GM21529 (cell line): ENCODE results near the gene GRIK4.
"Not testable (repeated sequence)": the region's sequence is repeated elsewhere in the genome, so short reads cannot be mapped to it uniquely, and the experiment has no call there.

Source experiments
- ATAC-seq: cut with Tn5 transposase; IDR thresholded peaks from one replicate; pipeline ENCODE4 v1.9.1; 2021; ENCODE audit not compliant: unreplicated experiment

The GRIK4 gene

DNA sequence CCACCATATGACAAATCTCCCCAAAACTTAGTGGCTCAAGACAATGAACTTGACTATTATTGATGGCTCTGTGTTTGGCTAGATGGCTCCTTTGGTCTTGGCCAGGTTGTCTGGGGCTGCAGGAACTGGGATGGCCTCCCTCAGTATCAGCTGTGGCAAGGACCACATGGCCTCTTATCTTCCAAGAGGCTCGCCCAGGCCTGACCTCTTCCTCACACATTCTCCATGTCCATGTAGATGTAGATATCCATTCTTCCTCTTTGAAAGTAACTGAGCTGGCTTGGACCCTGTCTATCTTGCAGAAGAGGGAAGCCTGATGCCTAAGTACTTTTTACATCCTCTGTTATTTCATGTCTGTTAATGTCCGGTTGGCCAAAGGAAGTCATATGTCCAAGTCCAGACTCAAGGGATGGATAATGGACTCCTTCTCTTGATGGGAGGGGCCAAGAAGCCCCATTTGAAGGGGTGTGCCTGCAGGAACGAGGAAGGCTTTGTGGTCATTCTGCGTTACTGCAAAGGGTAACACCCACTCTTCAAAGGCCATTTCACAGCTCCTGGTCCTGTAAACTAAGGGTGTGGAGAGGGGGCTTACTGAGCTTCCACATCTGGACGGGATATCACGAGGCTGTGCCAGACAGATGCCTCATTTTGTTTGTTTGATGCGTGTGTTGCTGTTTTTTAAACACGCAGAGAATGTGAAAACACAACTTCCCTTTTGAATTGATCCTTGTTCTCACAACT, 87.1 kb downstream of the GRIK4 start:
- no peak for ATAC-seq

DNA sequence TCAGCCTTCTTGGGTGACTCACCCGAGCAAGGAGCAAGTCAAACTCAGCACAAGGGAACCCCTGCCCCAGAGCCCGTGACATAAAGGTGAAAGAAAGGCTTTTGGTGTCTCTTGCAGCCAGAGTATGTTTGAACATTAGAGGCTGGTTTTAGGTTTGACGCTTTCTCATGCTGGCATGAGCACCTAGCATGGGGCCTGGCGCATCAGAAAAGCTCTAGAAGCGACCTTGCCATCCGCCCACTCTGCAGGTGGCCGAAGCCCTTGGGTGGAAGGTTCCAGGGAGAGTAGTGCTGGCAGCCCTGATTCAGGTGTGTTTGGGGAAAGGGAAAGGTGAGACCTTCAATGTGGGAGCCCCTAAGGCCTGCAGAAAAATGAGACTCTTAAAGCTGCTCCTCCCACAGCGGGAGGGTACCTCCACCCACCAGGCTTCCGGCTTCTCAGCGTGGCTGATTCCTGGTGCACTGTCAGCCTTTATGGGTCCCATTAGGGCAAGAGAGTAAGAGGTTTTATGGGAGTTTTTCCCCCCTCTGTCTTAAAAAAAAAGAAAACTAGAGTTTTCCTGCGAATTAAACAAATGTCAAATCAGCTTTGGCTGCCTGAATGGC, 88.4 kb downstream of the GRIK4 start:
- no peak for ATAC-seq

DNA sequence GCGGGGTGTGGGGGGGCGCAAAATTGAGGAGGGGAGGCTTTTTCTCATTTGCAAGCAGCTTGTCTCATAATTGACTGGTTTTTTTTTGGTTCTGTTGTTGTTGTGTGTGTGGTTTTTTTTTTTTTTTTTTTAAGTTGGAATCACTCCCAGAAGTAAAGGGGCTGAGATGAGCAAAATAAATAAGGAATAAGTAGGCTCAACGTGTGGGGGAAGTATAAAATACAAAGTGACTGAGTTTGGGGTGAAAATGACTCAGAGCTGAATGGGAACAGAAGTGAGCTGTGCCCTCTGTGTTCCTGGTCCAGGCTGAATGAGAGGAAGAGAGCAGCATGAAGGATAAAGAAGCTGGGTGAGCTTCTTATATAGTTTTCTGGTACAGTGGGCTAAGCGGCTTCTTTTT, 90.0 kb downstream of the GRIK4 start:
- no peak for ATAC-seq

DNA sequence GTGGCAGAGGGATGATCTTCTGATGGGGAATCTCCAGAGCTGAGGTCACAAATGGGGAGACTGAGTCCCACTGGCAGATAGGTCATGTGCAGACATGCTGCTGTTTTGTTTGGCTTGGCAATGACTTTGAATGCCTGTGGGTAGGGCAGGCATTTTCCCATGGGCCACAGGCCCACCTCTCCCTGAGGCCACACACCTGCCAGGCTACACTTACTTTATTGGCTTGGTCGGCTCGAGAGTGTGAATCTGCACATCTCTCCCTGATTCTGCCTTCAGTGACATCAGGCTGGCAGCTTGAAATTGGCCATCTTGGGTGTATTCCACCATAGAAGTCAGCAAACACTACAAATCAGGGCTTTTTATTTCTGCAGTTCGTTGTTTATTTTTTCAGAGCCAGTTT, 91.5 kb downstream of the GRIK4 start:
- no peak for ATAC-seq

DNA sequence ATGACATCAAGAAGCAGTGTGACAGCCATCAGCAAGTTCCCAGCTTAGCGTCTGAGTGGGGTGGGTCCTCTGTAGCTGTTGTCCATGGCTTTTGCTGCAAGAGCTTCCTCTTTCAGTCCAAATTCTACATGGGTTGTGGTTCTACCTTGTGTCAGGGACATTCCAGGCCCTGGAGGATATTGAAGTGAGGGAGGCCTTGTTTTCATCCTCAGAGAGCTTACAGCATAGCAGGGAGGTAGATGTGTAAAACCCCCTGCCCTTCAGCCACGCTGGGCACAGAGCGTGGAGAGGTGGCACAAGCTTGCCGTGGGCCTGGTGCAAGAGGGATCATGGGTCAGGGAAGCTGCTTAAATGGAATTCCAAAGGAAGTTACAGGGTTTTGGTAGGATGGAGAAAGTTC, 93.9 kb downstream of the GRIK4 start:
- no peak for ATAC-seq

DNA sequence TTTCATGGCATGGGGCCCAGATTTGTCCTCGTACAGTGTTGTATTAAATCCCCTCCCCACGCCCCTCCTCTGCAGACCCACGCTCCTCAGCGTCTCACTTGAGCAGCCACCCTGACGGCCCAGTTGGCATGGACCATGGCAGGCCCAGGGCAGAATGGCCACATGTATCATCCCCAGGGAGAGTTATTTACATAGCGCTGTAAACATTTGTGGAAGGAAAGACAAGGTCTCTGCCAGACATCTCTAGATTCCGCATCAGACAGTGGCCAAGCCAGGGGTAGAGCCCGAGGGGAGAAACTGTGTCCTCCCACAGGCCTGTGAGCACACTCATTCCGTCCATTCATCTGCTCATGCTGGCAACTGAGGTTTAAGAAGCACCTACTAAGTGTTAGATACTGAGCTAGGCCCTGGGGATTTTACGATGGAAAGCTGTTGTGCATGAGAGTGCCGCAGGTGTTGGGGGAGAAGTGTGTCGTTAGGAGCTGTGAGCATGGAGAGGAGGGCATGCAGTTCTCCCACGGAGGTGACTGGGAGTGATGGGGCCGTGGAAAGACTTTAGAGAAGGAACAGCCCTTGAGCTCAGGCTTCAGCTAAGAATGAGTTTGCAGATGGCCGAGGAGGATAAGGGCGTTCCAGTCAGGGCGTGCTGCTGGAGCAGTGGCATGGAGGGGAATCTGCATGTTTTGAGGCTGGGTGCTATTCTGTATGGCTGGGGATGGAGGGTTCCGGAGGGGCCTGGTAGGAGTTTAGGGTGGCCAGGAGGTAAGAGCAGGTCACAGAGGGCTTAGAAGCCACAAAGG, 94.9 kb downstream of the GRIK4 start:
- no peak for ATAC-seq

DNA sequence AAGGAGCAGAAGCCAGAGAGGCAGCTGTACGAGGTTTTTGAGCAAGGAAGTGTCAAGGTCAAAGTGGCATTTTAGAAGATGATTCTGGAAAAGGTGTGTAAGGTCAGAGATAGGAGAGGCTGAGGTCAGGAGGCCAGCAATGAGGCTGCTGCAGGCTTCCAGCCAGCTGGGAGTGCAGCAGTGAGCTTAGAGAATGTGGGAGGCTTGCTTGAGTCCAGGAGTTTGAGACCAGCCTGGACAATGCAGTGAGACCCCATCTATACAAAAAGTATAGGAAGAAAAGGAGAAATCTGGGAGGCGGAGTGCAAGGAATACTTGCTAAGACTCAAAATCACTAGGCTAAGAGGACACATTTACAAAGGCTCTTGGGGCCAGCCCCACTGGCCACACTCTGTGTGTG, 96.5 kb downstream of the GRIK4 start:
- ATAC-seq = no peak

DNA sequence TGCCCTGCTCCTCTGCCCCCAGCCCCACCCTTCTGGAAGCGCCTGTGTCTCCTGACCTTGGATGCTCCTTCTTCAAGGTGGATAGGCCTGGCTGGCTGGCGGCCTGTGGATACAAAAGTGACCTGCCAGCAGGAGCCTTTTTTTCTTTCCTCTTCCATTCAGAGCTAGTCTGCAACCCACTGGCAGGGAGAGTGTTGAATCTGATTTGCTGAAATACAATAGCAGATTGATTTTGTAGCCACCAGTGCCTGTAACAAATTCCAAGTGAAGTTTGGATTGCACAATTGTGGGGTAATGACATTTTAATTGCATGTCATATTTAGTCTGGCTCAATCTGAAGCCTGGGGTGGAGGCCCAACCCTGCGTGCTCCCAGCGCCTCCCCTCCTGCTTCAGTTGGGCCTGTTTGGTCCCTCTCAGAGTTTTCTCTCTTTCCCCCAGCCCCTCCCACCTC, 97.2 kb downstream of the GRIK4 start:
- no peak for ATAC-seq

DNA sequence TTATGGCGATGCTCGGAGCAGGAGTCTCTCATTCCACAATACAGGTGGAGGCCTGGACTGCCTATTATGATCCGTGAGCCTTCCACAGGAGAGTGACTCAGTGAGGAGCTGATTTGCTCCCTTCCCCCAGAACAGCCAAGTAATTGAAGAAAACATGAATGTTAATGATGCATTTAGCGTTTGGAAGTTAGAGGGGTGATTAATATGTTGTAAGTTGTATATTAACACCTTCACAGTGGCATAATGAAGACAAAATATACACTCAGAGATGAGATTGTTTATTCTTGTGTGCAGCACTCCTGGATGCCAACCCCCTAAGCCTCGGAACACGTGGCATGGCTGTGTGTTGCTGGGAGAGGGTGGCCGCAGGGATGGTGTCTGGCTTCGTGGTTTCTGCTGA, 98.6 kb downstream of the GRIK4 start:
- no peak for ATAC-seq

DNA sequence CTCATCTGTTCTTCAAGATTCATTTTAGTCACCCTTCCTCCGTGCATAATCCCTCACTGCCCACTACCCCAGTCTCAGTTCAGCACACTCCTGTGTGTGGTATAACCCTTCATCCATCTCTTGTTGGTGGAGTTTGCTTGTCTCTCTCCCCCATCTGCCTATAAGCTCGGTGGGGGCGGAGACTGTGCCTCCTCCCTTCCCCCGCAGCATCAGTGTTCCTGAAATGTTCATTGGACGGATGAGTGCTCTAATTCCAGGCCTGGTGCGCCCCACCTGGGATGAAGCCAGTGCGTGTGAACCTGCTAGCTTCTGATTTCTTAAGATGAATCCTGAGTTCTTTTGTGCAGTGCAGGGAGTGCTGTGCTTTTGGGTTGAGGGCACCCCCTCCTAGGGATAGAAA, 100.0 kb downstream of the GRIK4 start:
- no peak for ATAC-seq

DNA sequence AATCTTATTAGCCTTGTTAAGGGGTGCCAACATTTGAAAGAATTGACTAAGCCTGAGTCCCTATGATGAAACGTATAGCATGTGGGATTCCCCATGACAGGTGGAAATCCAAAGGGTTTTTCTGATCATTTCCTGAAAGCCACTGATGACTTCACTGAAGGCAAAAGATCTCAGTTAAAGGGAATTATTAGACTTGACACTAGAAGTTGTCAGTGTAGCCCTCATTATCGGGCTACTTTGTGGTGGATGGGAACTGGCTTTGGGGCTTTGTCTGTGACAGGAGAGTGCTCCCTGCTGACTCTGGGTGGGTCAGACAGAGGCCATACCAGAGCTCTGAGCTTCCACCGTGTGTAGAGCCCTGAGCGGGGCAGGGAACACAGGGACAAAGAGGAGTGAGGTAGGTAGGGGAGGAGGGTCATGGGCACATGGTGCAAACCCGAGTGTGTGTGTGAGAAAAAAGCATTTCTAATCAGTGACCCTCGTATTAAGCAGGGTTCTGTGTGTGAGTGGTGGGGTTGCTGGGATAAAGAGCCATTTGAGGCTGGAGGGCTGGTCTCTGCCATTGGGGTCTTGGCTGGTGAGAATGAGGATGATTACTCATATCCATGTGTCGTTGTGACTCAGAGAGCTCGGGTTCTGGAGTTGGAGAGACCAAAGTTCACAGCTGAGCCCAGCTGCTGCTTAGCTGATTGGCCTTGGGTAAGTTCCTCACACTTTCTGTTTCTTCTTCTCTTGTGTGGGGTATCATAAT, 101.1 kb downstream of the GRIK4 start:
- peak; percentile 90 for ATAC-seq

DNA sequence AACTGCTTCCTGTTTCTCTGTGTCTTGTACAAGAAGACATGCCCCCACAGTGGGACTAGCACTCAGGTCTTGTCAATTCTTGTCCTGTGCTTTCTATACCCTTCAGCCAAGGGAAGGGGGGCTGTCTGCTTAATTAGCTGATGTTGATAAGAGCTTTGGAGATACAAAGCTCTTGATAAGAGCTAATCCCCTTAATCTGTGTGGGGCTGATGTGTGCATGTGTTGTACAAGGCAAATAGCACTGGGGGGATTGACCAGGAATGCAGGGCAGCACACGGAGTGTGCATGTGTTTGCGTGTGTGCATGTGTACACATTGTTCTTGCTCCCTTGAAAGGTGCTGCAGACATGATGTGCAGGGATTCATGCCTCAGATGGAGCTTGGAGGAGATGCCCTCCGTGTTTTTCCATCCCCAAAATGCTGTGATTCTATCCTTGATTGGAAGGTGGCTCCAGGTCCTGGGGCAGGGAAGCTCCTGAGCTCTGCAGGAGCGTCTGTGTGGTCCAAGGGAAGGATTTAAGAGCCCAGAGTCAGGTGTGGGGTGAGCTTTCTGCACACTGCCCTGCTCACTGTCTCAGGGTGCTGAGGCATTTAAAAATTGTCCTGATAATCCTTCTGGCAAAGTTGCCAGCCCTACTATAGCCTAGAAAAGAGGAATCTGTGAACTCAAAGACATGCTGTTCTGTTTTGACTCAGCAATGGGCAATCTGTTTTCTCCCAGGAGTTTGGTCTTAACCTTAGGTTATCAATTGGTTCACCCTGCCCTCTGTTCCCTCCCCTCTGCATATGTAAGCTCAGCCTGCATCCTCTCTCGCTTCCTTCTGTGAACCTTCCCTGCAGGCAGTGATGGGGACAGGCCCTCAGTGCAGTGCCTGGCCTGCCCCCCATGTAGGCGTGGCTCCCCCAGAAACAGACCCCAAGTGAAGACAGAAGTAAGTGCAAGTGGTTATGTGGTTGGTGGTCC, 102.0 kb downstream of the GRIK4 start:
- ATAC-seq = peak; percentile 74

DNA sequence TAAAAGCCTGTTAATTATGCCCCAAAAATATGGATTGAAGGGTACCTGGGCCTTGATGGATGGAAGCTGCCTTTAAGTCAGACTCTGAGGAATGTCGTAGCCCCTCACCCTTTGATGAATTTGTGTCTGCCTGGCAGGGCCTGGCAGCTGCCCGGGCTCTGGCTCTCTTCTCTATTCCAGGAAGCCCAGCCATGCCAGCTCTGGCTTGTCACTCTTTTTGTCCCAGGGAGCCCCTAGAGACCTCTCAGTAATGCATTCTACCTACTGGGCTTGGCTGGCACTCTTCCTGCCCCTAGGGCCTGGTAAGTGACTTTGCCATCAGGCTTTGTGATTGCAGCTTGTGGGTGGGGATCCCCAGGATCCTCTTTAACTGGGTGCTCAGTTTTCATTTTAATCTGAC, 103.8 kb downstream of the GRIK4 start:
- ATAC-seq = no peak

DNA sequence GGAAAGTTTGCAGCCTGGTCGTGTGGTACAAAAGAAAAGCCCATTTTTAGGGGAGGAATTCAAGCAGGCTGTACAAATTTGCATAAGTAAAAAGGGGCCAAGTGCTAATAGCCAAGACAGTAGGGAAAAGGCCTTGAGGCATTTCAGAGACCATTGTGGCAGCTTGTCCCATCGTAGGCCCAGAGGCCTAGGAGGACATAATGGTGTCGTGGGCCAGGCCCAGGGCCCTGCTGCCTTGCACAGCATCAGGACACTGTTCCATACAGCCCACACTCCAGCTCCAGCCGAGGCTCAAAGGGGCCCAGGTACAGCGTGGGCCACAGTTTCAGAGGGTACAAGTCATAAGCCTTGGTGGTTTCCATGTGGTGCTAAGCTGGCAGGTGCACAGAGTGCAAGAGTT, 106.9 kb downstream of the GRIK4 start:
- no peak for ATAC-seq

DNA sequence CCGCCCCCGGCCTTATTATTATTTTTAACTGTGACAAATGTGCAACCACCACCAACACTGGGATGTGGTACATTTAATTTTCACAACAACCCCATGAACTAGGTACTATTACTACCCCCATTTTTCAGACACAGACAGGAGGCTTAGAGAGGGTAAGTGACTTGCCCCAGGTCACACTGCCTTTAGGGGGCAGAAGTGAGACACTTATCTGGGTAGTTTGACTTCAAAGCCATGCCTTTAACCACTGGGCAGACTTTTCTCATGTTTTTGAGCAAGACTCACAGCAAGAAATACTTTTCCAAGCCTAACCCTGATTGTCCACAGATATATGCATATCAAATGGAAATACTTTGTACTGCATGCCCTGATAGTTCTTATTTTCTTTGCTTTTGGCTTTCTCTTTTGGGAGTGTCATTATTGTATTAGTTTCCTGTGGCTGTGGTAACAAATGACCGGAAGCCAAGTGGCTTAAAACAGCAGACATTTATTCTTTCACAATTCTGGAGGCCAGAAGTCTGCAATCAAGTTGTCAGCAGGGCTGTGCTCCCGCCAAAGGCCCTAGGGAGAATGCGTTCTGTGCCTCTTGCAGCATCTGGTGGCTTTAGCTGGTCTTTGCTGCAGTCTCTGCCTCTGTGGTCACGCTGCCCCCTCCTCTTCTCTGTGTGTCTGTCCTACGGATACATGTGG, 110.8 kb downstream of the GRIK4 start:
- peak; percentile 63 for ATAC-seq

DNA sequence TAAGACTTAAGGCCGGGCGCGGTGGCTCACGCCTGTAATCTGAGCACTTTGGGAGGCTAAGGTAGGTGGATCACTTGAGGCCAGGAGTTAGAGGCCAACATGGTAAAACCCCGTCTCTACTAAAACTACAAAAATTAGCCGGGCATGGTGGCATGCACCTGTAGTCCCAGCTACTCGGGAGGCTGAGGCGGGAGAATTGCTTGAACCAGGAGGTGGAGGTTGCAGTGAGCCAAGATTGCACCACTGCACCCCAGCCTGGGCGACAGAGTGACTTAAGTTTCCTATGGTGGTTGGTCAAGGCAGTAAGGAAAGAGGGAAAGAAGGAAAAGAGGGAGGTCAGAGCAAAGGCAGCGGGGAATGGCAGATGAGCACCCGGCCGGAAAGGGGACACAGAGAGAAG, 113.4 kb downstream of the GRIK4 start:
- not testable (repeated sequence) for ATAC-seq

DNA sequence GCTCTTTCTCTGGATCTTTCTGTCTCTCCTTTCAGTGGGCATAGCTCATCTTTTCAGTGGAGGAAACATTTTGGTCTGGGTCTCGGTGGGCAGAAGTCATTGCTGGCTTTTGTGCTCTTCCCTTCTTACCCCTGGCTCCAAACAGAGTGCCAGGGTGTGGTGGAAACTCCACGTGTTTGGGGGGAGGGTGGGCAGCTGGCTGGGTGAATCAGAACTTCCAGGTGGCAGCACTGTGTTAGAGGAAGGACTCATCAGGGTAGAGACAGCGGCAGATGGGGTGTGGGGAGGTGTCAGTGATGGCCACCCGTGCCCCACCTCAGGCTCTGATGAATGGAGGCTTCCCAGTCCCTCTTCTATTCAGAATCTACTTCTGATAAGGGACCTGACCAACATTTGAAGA, 114.0 kb downstream of the GRIK4 start:
- no peak for ATAC-seq

DNA sequence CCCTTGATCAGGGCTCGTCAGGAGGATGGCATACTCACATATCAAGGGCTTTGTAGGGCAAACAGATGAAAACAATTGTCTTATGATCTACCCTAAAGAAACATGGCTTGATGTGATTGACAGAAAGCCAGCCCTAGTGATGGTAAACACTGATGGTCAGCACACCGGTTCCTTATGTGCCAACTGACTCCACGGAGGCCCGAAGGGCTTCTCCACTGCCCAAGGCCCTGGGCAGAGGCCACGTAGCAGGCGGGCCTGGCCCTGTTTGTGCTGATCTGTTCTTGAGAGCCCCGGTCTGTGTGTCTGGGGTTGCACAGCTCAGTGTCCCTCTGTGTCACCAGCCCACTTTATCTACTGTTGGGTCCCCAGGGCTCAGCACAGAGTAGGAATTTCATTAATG, 115.2 kb downstream of the GRIK4 start:
- no peak for ATAC-seq

DNA sequence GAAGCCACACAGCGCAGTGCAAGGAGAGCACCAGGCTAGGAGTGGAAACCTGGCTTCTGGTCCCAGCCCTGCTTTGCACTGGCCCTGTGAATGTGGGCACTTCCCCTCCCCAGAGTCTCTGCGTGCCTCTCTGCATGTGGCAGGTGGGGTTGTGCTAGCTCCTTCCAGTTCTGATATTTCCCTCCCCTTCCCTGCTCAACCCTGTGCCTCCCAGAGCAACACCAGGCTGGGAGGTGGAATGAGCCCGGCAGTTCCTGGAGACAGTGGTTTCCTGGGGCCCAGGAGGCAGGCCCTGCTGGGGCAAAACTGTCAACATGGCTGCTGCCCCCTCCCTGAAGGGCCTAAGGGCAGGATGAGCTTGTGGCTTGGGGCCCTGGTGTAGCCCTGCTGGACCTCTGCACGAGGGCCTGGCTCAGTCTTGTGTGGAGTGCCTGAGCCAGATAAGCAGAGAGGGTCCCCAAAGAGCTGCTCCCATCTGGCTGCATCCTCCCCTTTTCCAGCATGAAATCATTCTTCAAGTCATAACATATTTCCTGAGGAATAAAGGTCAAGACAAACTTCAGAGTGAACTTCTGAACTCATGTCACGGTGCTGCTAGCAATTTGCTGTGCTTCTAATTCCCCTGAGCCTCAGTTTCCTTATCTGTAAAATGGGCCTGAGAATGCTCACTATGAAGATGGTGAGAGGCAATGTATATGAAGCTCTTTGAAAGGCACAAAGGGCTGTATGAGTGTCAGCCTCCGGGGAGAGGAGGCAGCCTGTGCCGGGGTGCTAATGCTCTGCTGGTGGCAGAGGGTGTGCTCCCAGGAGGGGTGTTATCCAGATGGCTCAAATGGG, 116.0 kb downstream of the GRIK4 start:
- ATAC-seq = no peak
